IPS-15b (cell line): ENCODE data around the gene NOTUM.
A peak's percentile ranks its signal among the peaks of the same experiment; 100 is the strongest.

Experiments used
- H3K27me3 ChIP-seq: one replicate; pipeline ENCODE4 v1.6.1; 2013; ENCODE audit warnings: low read length; ENCODE audit not compliant: control insufficient read depth, insufficient read depth
- H3K36me3 ChIP-seq: one replicate; pipeline ENCODE4 v1.6.1; 2013; ENCODE audit warnings: low read length; ENCODE audit not compliant: control insufficient read depth, insufficient read depth
- H3K4me1 ChIP-seq: one replicate; pipeline ENCODE4 v1.6.1; 2013; ENCODE audit warnings: mild to moderate bottlenecking, low read length; ENCODE audit not compliant: control insufficient read depth, insufficient read depth
- H3K4me3 ChIP-seq: one replicate; pipeline ENCODE4 v1.5.1; 2013; ENCODE audit warnings: low read depth, low read length
- H3K9ac ChIP-seq: one replicate; pipeline ENCODE4 v1.6.1; 2013; ENCODE audit warnings: low read depth, mild to moderate bottlenecking, low read length
- H3K9me3 ChIP-seq: one replicate; pipeline ENCODE4 v1.6.1; 2013; ENCODE audit warnings: mild to moderate bottlenecking, low read length; ENCODE audit not compliant: control insufficient read depth, insufficient read depth

NOTUM gene

DNA sequence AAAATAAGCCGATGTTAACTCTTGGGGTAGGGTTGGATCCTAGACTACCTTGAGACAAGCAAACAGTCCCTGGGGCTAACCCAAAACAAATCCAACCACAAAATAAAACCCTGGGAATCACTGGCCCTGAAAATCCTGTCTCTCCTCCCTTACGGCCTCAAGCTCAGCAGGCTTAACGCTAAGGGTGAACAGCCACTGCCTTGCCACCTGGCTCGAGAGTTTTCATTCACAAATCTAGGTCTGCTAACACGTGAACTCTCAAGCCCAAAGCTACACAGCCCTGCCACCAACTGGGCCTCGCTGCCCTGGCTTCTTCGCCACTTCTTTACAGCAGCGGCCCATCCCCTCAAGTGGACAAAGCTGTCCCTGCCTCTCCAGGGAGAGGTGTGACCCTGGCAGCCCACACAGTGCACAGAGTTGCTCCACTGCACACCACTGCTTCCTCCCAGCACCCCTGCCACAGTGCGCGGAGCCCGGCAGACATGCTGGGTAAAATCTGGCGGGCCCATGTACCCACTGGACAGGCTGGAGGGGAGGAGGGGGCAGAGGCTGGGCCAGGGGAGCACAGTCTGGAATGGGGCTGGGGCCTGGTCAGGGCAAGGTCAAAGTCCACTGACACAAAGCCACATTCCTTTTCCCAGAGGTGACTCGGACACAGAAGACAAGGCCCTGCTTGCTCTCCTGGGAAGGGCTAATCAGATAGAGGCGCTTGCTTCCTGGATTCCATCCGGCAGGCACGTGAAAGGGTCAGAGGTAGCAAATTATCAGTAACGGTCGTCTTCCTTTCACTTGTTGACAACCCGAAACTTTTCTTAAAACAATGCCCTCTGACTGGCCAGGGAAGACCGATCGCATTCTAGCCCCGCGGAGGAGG is 50.8 kb downstream of the NOTUM start:
- Histone ChIP-seq H3K36me3 (peaks cover 51% of the 10 kb centered on the region), H3K9me3 (no peaks in the 10 kb centered on the region), H3K4me1 (no peaks in the 10 kb centered on the region), H3K27me3 (peaks cover 6% of the 10 kb centered on the region), H3K9ac (peak overlapping the region; percentile 47), H3K4me3 (peak overlapping the region; percentile 69)

DNA sequence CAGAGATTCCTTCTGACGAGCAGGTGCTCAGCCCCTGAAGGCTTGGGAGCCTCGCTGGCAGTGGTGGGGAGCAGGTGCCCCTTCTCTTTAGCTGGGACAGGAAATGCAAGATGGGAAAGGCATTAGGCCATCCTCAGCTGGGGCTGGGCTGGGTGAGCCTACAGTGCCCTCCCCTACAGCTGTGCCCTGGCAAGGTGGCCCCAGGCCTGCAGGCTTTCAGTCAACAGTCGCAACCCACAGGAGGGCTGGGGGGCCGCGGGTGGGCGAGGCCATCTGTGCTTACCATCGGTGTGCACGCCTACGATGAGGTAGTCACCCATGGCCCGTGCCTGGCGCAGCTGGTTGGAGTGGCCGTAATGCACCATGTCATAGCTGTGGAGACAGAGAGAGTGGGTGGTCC is 51.8 kb downstream of the NOTUM start:
- Histone ChIP-seq H3K4me1 (no peaks in the 10 kb centered on the region), H3K36me3 (peaks cover 45% of the 10 kb centered on the region), H3K4me3 (no peak overlapping the region), H3K27me3 (peaks cover 6% of the 10 kb centered on the region), H3K9ac (no peak overlapping the region), H3K9me3 (no peaks in the 10 kb centered on the region)

DNA sequence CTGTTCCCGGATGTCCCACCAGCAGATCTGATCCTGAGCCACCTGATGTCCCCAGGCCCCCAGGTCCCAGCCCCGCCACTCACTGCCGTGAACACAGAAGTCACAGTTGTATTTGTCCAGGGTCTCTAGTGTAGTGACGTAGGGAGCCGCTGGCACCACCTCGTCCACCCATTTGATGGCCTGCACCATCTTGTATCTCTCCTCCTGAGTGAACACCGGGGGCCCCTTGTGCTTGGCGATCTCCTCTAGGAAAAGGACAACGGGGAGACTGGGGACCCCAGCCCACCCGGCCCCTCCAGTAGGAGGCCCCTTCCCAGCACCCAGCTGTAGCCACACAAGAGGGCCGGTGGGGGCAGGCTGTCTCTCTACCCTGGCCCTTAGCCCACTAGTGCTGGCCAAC is 52.2 kb downstream of the NOTUM start:
- Histone ChIP-seq H3K9ac (no peak overlapping the region), H3K4me1 (no peaks in the 10 kb centered on the region), H3K27me3 (peaks cover 6% of the 10 kb centered on the region), H3K4me3 (no peak overlapping the region), H3K9me3 (no peaks in the 10 kb centered on the region), H3K36me3 (peaks cover 41% of the 10 kb centered on the region)

- H3K27me3 ChIP-seq: peaks cover 6% of the 10 kb centered on the region
- peaks cover 32% of the 10 kb centered on the region for H3K36me3 ChIP-seq
- H3K9me3 ChIP-seq: no peaks in the 10 kb centered on the region
- H3K9ac ChIP-seq: no peak overlapping the region
- H3K4me3 ChIP-seq: no peak overlapping the region
- H3K4me1 ChIP-seq: no peaks in the 10 kb centered on the region
Observed at GRCh38 chr17:81907219-81908145, 53.5 kb downstream of the NOTUM start.

- no peaks in the 10 kb centered on the region for H3K9me3 ChIP-seq
- peaks cover 7% of the 10 kb centered on the region for H3K27me3 ChIP-seq
- H3K36me3 ChIP-seq: peaks cover 26% of the 10 kb centered on the region
- H3K4me3 ChIP-seq: no peak overlapping the region
- no peaks in the 10 kb centered on the region for H3K4me1 ChIP-seq
- no peak overlapping the region for H3K9ac ChIP-seq
Observed at GRCh38 chr17:81906476-81907218, 54.3 kb downstream of the NOTUM start.

GRCh38 chr17:81905993-81906392 is 55.0 kb downstream of the NOTUM start:
- no peak overlapping the region for H3K9ac ChIP-seq
- no peak overlapping the region for H3K4me3 ChIP-seq
- H3K27me3 ChIP-seq: peaks cover 14% of the 10 kb centered on the region
- peaks cover 26% of the 10 kb centered on the region for H3K36me3 ChIP-seq
- H3K9me3 ChIP-seq: no peaks in the 10 kb centered on the region
- H3K4me1 ChIP-seq: no peaks in the 10 kb centered on the region

- no peaks in the 10 kb centered on the region for H3K9me3 ChIP-seq
- no peak overlapping the region for H3K9ac ChIP-seq
- no peaks in the 10 kb centered on the region for H3K4me1 ChIP-seq
- H3K36me3 ChIP-seq: peaks cover 28% of the 10 kb centered on the region
- peaks cover 14% of the 10 kb centered on the region for H3K27me3 ChIP-seq
- H3K4me3 ChIP-seq: no peak overlapping the region
Observed at GRCh38 chr17:81905424-81905875, 55.5 kb downstream of the NOTUM start.

- peaks cover 31% of the 10 kb centered on the region for H3K36me3 ChIP-seq
- H3K27me3 ChIP-seq: peaks cover 9% of the 10 kb centered on the region
- H3K9ac ChIP-seq: no peak overlapping the region
- no peak overlapping the region for H3K4me3 ChIP-seq
- H3K9me3 ChIP-seq: no peaks in the 10 kb centered on the region
- no peaks in the 10 kb centered on the region for H3K4me1 ChIP-seq
Observed at GRCh38 chr17:81904600-81905423, 56.2 kb downstream of the NOTUM start.

- no peak overlapping the region for H3K9ac ChIP-seq
- no peak overlapping the region for H3K4me3 ChIP-seq
- peaks cover 38% of the 10 kb centered on the region for H3K36me3 ChIP-seq
- no peaks in the 10 kb centered on the region for H3K9me3 ChIP-seq
- H3K4me1 ChIP-seq: no peaks in the 10 kb centered on the region
- peaks cover 9% of the 10 kb centered on the region for H3K27me3 ChIP-seq
Observed at GRCh38 chr17:81903896-81904599, 56.9 kb downstream of the NOTUM start.

GRCh38 chr17:81903415-81903831 is 57.6 kb downstream of the NOTUM start:
- Histone ChIP-seq H3K27me3 (peaks cover 9% of the 10 kb centered on the region), H3K4me1 (no peaks in the 10 kb centered on the region), H3K9me3 (no peaks in the 10 kb centered on the region), H3K9ac (peak overlapping the region; percentile 24), H3K36me3 (peaks cover 43% of the 10 kb centered on the region), H3K4me3 (no peak overlapping the region)
